Measurements from ENCODE around the gene KLC1. TPM values are rescaled to one million over a fixed set of nuclear protein-coding genes. Genes with fewer than 3 reads are reported as not detected.

The KLC1 gene
- total RNA-seq, 2 donors from 2014 or later = 170 to 178 TPM

DNA sequence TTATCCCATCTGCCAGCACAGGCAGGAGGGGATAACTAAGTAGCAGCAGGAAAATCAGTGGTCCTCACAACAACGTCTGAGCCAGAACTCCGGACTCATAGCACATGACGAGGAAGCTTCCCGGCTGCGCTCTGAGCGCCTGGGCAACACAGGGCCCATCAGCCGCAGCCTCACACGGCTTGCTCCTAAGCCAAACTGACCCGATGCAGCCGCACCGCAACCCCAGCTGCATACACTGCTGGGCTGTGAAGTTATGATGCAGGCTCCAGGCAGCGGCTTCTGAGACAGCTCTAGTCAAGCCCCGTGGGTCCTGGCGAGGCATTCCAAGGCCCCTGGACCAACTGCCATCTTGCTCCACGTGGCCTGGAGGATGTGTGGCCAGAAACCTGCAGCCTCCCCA lies 114.7 kb downstream of the KLC1 start:
- Histone ChIP-seq H3K4me3 (ENCODE audit: low read length) (no peak overlapping the region), H3K4me1 (ENCODE audit: control insufficient read depth, insufficient read depth, low read length) (no peaks in the 10 kb centered on the region), H3K27me3 (ENCODE audit: control insufficient read depth, insufficient read depth, low read length, poor library complexity, severe bottlenecking) (no peaks in the 10 kb centered on the region), H3K9me3 (ENCODE audit: control insufficient read depth, low read length) (no peaks in the 10 kb centered on the region), H3K36me3 (ENCODE audit: control insufficient read depth, insufficient read depth, low read length) (peaks cover 11% of the 10 kb centered on the region), H3K9ac (ENCODE audit: extremely low read depth, low read length, poor library complexity, severe bottlenecking) (no peak overlapping the region), H3K27ac (ENCODE audit: low read depth, low read length) (no peak overlapping the region)
- H3K9me3 Mint-ChIP-seq = no peaks in the 10 kb centered on the region
- H3K4me1 Mint-ChIP-seq = peaks cover 8% of the 10 kb centered on the region
- DNase-seq = peak; percentile 43
- H3K27me3 Mint-ChIP-seq (ENCODE audit: insufficient read depth) = no peaks in the 10 kb centered on the region
- H3K4me3 Mint-ChIP-seq = no peak overlapping the region
- peak overlapping the region; percentile 35 for H3K27ac Mint-ChIP-seq
- WGBS, 2 experiments (ENCODE audit: insufficient coverage in 1 of 2, insufficient read length in 1 of 2) = 95 to 96% methylated on average over 14 to 15 of the region's 15 CpGs
- H3K36me3 Mint-ChIP-seq (ENCODE audit: low read depth) = peaks cover 28% of the 10 kb centered on the region
- TF ChIP-seq, protein P1, sequence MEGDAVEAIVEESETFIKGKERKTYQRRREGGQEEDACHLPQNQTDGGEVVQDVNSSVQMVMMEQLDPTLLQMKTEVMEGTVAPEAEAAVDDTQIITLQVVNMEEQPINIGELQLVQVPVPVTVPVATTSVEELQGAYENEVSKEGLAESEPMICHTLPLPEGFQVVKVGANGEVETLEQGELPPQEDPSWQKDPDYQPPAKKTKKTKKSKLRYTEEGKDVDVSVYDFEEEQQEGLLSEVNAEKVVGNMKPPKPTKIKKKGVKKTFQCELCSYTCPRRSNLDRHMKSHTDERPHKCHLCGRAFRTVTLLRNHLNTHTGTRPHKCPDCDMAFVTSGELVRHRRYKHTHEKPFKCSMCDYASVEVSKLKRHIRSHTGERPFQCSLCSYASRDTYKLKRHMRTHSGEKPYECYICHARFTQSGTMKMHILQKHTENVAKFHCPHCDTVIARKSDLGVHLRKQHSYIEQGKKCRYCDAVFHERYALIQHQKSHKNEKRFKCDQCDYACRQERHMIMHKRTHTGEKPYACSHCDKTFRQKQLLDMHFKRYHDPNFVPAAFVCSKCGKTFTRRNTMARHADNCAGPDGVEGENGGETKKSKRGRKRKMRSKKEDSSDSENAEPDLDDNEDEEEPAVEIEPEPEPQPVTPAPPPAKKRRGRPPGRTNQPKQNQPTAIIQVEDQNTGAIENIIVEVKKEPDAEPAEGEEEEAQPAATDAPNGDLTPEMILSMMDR (conservative IDR thresholded peaks at IDR 0.05) = no peak

DNA sequence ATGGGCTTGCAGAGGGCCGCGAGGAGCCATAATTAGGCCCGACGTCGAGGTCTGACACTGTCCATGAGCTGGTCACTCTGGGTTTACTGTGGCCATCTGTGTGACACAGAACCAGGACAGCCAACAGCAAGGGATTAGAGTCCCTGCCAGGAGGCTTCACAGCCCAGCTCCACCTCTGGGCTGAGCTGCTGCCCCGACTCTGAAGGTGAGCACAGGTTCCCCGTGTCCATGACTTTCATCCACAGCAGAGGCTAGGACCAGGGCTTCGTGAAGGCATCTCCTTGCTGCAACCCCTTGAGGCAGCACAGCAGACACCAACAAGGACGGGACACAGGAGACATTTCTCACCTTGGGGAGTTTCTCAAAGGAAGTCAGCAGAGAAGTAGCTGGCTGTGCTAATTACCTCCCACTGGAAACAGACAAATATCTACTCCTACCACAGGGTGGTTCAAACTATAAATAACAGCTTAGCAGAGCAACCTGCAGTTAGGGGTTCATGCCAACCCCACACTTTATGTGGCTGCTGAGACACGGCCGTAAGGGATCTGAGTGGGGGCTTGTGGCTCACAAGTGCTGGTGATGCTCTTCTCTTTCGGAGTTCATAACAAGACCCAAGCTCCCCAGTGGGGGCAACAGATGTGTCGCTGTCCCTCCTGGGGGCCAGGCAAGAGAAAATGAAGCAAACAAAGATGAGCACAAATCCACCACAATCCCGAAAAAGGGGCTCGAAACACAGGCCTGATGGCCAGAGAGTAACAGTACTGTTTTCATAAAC lies 115.8 kb downstream of the KLC1 start:
- H3K4me1 Mint-ChIP-seq = peaks cover 8% of the 10 kb centered on the region
- DNase-seq = peak; percentile 49
- H3K36me3 Mint-ChIP-seq (ENCODE audit: low read depth) = peaks cover 23% of the 10 kb centered on the region
- no peaks in the 10 kb centered on the region for H3K27me3 Mint-ChIP-seq (ENCODE audit: insufficient read depth)
- no peak overlapping the region for H3K27ac ChIP-seq (ENCODE audit: low read depth, low read length)
- no peaks in the 10 kb centered on the region for H3K27me3 ChIP-seq (ENCODE audit: control insufficient read depth, insufficient read depth, low read length, poor library complexity, severe bottlenecking)
- no peaks in the 10 kb centered on the region for H3K9me3 ChIP-seq (ENCODE audit: control insufficient read depth, low read length)
- no peaks in the 10 kb centered on the region for H3K4me1 ChIP-seq (ENCODE audit: control insufficient read depth, insufficient read depth, low read length)
- no peak overlapping the region for H3K27ac Mint-ChIP-seq
- H3K9ac ChIP-seq (ENCODE audit: extremely low read depth, low read length, poor library complexity, severe bottlenecking) = no peak overlapping the region
- 91 to 92% methylated on average over 15 of the region's 15 CpGs for WGBS, 2 experiments (ENCODE audit: insufficient coverage in 1 of 2, insufficient read length in 1 of 2)
- peaks cover 5% of the 10 kb centered on the region for H3K36me3 ChIP-seq (ENCODE audit: control insufficient read depth, insufficient read depth, low read length)
- no peak overlapping the region for H3K4me3 Mint-ChIP-seq
- TF ChIP-seq, protein P1 (conservative IDR thresholded peaks at IDR 0.05) = no peak
- H3K4me3 ChIP-seq (ENCODE audit: low read length) = no peak overlapping the region
- H3K9me3 Mint-ChIP-seq = no peaks in the 10 kb centered on the region

DNA sequence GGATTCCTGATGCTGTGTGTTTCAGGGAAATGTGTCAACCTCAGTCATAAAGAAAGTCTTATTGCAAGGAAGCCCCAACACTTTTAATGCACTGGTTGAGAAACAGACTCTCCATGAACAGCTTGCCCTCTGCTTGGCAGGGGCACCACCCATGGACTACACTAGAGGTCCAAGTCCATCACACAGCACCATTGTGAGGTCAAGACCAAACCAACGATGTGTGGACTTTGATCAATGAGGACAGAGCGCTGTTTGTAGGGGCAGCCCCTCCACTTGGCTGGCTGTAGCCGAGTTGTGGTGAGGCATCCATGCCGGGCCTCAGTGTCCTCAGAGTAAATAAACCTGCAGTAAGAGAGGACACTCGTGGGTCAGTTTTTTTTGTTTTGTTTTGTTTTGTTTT lies 116.4 kb downstream of the KLC1 start:
- Mint-ChIP-seq H3K4me1 (peaks cover 8% of the 10 kb centered on the region), H3K9me3 (no peaks in the 10 kb centered on the region), H3K4me3 (no peak overlapping the region), H3K27me3 (ENCODE audit: insufficient read depth) (no peaks in the 10 kb centered on the region), H3K36me3 (ENCODE audit: low read depth) (peaks cover 19% of the 10 kb centered on the region), H3K27ac (no peak overlapping the region)
- H3K4me3 ChIP-seq (ENCODE audit: low read length) = no peak overlapping the region
- WGBS, 2 experiments (ENCODE audit: insufficient coverage in 1 of 2, insufficient read length in 1 of 2) = 90 to 94% methylated on average over 4 to 5 of the region's 5 CpGs
- DNase-seq = peak; percentile 26
- TF ChIP-seq, protein P1 (conservative IDR thresholded peaks at IDR 0.05) = no peak
- no peak overlapping the region for H3K9ac ChIP-seq (ENCODE audit: extremely low read depth, low read length, poor library complexity, severe bottlenecking)
- H3K9me3 ChIP-seq (ENCODE audit: control insufficient read depth, low read length) = no peaks in the 10 kb centered on the region
- H3K27ac ChIP-seq (ENCODE audit: low read depth, low read length) = no peak overlapping the region
- peaks cover 5% of the 10 kb centered on the region for H3K36me3 ChIP-seq (ENCODE audit: control insufficient read depth, insufficient read depth, low read length)
- H3K4me1 ChIP-seq (ENCODE audit: control insufficient read depth, insufficient read depth, low read length) = no peaks in the 10 kb centered on the region
- no peaks in the 10 kb centered on the region for H3K27me3 ChIP-seq (ENCODE audit: control insufficient read depth, insufficient read depth, low read length, poor library complexity, severe bottlenecking)
